ENCODE results near the gene ZDHHC4.
"Not testable (repeated sequence)": the region's sequence is repeated elsewhere in the genome, so short reads cannot be mapped to it uniquely, and the experiment has no call there.

The ZDHHC4 gene

DNA sequence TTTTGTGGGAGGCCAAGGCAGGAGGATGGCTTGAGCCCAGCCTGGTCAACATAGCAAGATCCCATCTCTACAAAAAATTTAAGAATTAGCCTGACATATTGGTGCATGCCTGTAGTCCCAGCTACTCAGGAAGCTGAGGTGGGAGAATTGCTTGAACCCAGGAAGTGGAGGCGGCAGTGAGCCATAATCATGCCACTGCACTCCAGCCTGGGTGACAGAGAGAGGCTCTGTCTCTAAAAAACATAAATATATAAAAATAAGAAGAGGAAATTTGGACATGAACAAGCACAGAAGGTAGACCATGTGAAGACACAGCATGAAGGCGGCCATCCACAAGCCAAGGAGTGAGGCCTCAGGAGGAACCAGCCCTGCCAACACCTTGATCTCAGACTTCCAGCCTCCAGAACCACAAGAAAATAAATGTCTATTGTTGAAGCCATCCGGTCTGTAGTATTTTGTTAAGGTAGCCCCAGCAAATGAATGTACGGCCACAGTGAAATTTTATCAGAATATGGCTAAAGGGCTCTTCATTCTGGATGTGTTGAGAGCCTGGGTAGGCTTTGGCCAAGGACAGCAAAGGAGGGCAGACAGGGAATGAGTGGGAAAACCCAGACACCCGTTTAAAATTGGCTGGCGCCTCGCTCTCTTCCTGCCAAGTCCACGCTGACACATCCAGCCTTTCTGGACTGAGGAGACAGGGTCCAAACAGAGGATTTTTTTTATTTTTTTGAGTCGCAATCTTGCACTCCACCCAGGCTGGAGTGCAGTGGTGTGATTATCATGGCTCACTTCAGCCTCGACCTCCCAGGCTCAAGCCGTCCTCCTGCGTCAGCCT is 13.1 kb upstream of the ZDHHC4 start:
- DNase-seq: no peak

DNA sequence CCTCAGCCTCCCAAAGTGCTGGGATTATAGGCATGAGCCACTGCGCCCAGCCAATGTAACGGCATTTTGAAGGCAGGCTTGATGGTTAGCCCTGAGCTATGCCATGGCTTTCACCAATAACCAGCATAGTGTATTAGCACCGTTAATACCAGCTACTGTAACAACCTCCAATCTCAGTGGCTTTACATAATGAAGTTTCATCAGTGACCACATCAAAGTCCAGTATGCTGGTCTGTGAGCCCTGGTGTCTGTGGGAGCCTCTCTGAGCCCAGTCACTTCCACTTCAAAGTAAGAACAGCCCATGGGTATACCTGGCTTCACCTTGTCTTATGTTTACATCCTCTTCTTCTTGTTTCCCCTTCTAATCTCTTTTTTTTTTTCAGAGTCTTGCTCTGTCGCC is 11.6 kb upstream of the ZDHHC4 start:
- DNase-seq: no peak

DNA sequence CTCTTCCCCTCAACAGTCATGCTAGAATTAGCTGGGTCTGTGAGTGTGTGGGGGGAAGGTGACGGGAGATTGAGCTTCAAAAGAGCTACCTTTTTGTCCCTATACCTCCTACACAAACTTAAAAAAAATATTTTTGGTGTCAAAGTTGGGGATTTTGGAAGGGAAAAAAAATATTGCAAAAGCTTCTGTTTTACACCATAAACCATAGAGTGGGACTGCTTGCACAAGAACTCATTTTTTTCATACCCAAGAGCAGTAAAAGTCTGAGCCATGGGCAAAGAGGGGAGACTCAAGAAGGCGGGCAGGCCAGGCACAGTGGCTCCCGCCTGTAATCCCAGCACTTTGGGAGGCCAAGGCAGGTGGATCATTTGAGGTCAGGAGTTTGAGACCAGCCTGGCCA is 9.4 kb upstream of the ZDHHC4 start:
- DNase-seq: no peak

- no peak for DNase-seq
These were observed 6.0 kb upstream of the ZDHHC4 start for GRCh38 chr7:6571160-6571779.

DNA sequence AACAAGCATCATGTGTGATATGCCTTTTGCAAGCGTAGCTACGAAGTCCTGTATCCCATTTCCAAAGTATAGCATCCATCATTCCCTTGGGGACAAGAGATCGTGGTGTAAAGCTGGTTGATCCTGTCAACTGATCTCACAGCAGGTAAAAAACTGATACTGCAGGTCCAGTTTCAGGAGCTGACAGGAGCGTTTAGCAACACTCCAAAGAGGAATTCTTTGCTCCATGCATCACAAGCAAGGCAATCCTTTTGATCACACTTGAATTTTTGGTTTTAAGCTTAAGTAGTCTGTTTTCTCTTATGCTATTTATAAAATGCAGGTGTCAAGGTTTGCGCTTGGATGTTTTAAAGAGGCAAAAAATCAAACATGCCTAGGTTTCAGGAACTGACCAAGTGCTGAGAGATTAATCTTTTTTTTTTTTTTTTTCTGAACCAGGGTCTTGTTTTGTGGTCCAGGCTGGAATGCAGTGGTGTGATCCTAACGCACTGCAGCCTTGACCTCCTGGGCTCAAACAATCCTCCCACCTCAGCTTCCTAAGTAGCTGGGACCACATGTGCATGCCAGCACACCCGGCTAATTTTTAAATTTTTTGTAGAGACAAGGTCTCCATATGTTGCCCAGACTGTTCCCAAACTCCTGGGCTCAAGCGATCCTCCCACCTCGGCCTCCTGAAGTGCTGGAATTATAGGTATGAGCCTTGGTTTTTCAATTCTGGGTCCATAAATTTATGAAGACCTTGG is 1.8 kb upstream of the ZDHHC4 start:
- no peak for DNase-seq

- DNase-seq: peak; percentile 26
These were observed 1.0 kb upstream of the ZDHHC4 start for GRCh38 chr7:6576024-6576866.

DNA sequence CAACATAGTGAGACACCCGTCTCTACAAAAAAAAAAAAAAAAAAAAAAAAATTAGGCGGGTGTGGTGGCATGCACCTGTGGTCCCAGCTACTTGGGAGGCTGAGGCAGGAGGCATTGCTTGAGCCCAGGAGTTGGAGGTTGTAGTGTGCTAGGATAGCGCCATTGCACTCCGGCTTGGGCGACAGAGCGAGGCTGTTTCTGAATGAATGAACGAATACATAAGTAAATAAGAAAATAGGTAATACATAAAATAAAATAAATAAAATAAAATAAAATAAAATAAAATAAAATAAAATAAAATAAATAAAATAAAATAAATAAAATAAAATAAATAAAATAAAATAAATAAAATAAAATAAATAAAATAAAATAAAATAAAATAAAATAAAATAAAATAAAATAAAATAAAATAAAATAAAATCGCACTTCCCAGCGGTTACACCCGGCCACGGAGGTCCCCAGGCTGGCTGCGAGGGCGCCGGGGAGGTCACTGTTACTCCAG is 336 bp upstream of the ZDHHC4 start:
- DNase-seq: peak; percentile 44

DNA sequence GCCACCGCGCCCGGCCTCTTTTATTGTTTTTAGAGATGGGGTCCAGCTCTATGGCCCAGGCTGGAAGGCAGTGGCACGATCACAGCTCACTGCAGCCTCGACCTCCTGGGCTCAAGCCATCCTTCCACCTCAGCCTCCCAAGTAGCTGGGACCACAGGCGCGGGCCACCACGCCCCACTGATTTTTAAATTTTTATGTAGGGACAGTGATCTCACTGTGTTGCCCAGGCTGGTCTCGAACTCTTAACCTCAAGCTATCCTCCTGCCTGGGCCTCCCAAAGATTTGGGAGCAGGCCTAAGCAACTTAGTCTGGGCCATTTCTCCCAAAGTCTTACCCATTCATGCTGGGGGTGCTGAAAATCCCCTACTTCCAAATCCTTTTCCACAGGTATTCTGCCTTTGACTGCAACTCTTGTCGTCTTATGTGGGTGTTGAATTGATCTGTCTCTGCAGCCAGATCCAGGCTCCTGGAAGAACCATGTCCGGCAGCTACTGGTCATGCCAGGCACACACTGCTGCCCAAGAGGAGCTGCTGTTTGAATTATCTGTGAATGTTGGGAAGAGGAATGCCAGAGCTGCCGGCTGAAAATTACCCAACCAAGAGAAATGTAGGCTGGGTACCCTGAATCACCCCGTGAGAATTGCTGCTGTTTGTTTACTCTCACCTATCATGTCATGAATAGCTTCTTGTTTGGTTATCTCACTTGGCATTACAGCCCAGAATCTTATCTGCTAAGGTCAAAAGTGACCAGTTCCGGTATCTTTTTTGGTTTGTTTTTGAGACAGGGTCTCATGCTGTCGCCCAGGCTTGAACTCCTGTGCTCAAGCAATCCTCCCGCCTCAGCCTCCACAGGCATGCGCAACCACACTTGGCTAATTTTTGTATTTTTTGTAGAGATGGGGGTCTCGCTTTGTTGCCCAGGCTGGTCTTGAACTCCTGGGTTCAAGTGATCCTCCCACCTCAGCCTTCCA is 1.1 kb downstream of the ZDHHC4 start:
- DNase-seq: no peak

DNA sequence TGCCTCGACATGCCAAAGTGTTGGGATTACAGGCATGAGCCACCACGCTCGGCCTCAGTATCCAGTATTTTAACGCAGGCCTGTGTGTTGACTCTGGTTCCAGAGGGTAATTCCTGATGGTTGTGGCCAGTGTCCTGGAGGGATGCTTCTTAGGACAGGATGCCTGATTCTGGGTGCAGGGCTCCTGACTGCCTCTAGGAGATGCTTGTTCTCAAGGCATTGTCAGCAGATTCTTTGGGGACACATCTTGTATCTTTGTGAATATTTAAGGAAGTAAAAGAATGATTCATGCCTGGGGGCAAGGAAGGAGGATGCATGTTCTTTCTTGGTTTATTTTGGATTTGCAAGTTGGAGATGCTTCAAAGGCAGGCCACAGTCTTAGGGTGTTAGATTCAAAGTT is 2.2 kb downstream of the ZDHHC4 start:
- peak; percentile 25 for DNase-seq

- DNase-seq: not testable (repeated sequence)
These were observed 8.6 kb downstream of the ZDHHC4 start for GRCh38 chr7:6585746-6586432.

DNA sequence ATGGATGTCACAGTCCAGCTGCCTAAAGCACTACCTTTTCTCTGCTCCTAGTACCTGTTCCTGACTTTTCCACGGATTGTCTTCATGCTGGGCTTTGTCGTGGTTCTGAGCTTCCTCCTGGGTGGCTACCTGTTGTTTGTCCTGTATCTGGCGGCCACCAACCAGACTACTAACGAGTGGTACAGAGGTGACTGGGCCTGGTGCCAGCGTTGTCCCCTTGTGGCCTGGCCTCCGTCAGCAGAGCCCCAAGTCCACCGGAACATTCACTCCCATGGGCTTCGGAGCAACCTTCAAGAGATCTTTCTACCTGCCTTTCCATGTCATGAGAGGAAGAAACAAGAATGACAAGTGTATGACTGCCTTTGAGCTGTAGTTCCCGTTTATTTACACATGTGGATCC is 11.3 kb downstream of the ZDHHC4 start:
- no peak for DNase-seq

GRCh38 chr7:6589151-6589828 is 12.0 kb downstream of the ZDHHC4 start:
- no peak for DNase-seq

DNA sequence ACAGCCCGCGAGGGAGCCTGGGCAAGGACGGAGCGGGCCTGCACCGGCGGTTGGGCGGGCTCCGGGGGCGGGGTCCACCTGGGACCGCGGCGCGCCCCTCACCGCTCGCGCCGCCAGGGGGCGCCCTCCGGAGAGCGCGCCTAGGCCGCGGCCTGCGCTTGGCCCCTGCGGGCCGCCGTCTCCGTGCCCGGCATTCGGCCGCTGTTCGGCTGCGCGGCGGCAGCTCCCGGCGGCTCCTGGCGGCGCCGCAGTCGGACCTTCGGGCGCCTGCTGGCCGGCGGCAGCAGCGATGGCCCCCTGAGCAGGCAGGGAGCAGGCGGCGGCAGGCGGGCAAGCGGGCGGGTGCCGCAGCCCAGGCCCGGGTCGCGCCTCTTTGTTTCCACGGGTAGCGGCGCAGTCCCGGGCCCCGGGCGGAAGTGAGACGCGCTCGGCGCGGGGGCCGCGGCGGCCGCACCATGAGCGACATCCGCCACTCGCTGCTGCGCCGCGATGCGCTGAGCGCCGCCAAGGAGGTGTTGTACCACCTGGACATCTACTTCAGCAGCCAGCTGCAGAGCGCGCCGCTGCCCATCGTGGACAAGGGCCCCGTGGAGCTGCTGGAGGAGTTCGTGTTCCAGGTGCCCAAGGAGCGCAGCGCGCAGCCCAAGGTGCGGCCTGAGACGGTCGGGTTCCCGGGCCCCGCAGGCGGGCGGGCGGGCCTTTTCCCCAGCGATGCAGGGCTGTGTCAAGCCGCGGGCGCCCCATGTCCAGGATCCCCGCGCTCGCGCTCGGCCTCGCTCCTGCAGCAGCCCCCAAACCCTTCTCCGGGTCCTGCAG is 12.8 kb downstream of the ZDHHC4 start, which contains the start of gene INTS15:
TSS of gene INTS15 (plus strand) at position 193 of the 816 bp plus-strand sequence. CDS start at position 456, 263 bp downstream.
- peak; percentile 78 for DNase-seq

DNA sequence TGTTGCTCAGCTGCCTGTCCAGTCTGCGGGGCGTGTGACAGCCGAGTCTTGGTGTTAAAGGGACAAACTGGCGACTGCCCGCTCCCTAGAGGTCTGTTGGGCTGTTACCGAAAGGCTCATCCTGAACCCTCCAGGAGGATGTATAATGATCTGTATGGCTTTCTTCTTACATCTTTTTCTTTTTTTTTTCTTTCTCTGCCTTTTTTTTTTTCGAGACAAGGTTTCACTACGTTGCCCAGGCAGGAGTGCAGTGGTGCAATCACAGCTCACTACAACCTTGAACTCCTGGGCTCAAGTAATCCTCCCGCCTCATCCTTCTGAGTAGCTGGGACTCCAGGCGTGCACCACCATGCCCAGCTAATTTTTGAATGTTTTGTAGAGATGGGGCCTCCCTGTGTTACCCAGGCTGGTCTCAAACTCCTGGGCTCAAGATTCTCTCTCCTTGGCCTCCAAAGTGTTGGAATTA is 13.4 kb downstream of the ZDHHC4 start:
- DNase-seq: peak; percentile 39

GRCh38 chr7:6600093-6600492 is 22.8 kb downstream of the ZDHHC4 start:
- no peak for DNase-seq

- DNase-seq: no peak
These were observed 27.2 kb downstream of the ZDHHC4 start for GRCh38 chr7:6604458-6604857.

DNA sequence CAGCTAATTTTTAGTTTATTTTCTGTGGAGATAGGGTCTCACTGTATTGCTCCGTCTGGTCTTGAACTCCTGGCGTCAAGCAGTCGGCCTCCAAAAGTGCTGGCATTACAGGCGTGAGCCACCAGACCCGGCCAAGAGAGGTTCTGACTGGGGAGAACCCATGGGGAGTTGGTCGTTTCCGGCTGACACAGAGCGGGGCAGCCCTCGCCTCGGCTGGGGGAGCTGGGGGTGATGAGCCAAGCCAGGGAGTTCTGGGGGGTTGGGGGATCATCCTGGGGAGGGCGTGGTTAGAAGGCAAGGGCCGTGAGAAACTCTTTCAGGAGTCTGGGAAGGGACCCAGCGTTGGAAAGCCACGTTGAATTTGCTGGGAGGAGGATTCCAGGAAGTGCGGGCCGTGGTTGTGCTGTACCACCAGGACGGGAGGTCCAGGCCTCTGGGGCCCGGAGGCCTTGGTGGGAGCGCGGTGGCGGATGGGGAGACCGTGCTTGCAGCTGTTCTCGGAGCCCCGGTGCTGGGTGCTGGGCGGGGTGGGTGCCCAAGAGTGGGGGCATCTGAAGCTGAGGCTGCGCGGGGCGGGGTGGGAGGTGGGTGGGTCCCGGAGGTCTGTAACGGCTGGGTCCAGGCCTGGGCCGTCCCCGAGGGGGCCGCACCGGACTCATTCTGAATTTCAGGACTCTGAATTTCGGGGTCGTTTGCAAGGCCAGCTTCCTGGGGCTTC is 29.8 kb downstream of the ZDHHC4 start:
- DNase-seq: no peak

GRCh38 chr7:6607651-6608051 is 30.4 kb downstream of the ZDHHC4 start:
- no peak for DNase-seq

Measured in hematopoietic multipotent progenitor cell treated with erythropoietin and hydrocortisone succinate and interleukin-3 and kit ligand, for 8 days (in vitro differentiated cells).